Gastrocnemius medialis (tissue), 4 donors: ENCODE measurements around the gene FSD2.

Source experiments
- CTCF ChIP-seq, 5 experiments: fragments of 450-650 bp in 3 of 5; fragments of 200-600 bp in 2 of 5; sonication (generic) in 2 of 5; IDR thresholded peaks in 4 of 5; conservative IDR thresholded peaks in 1 of 5; 1 replicate in 4 of 5; 2 replicates in 1 of 5; pipeline ENCODE4 v1.5.1; 2016 to 2019; ENCODE audit warnings: antibody characterized with exemption in 5 of 5, mild to moderate bottlenecking in 3 of 5, moderate library complexity in 3 of 5
- POLR2A ChIP-seq, 2 donors: fragments of 450-650 bp; IDR thresholded peaks; one replicate each; pipeline ENCODE4 v1.6.1; 2017; ENCODE audit warnings: antibody characterized with exemption in 2 of 2, mild to moderate bottlenecking in 2 of 2, moderate library complexity in 2 of 2

GRCh38 chr15:82803793-82804574 is 1.9 kb downstream of the FSD2 start:
- TF ChIP-seq CTCF (IDR thresholded peaks at IDR 0.05 in 4 of 5, conservative IDR thresholded peaks at IDR 0.05 in 1 of 5) (no peak), POLR2A (IDR thresholded peaks at IDR 0.05) (peak in 1 of 2 donors; percentile 53)
